K562 (cell line): ENCODE measurements around the gene ICA1L. TPM values are rescaled to one million over a fixed set of nuclear protein-coding genes. Genes with fewer than 3 reads are reported as not detected.

Experiments
- CAMTA2 ChIP-seq: fragments of 250-450 bp; sonication (Bioruptor Pico); conservative IDR thresholded peaks from 2 replicates; pipeline ENCODE4 v1.5.1; 2022
- EGR1 ChIP-seq: fragments of 450-650 bp; conservative IDR thresholded peaks from 2 replicates; pipeline ENCODE4 v1.6.1; 2017; ENCODE audit warnings: mild to moderate bottlenecking
- GATAD2A ChIP-seq: fragments of 450-650 bp; IDR thresholded peaks from 2 replicates; pipeline ENCODE4 v1.6.1; 2017
- GTF2E2 ChIP-seq: fragments of 200-800 bp; sonication (Bioruptor generic); IDR thresholded peaks from 2 replicates; pipeline ENCODE4 v1.6.1; 2016; ENCODE audit warnings: missing genetic modification characterization, missing compliant biosample characterization
- HDAC2 ChIP-seq: fragments of 450-650 bp; IDR thresholded peaks from 2 replicates; pipeline ENCODE4 v1.6.1; 2016; ENCODE audit warnings: mild to moderate bottlenecking
- MIER1 ChIP-seq: fragments of 450-650 bp; IDR thresholded peaks from 2 replicates; pipeline ENCODE4 v1.6.1; 2016; ENCODE audit warnings: antibody characterized with exemption, mild to moderate bottlenecking, low read depth
- TAF7 ChIP-seq: fragments of 450-650 bp; IDR thresholded peaks from 2 replicates; pipeline ENCODE4 v1.6.1; 2016; ENCODE audit warnings: missing genetic modification characterization, missing compliant biosample characterization
- TEAD2 ChIP-seq: fragments of 450-650 bp; IDR thresholded peaks from 2 replicates; pipeline ENCODE4 v1.6.1; 2016; ENCODE audit warnings: missing genetic modification characterization, control low read depth, missing compliant biosample characterization
- ZNF197 ChIP-seq: fragments of 200-800 bp; sonication (Bioruptor generic); IDR thresholded peaks from 2 replicates; pipeline ENCODE4 v1.6.1; 2016; ENCODE audit warnings: low read depth, missing genetic modification characterization, missing compliant biosample characterization
- polyA plus RNA-seq, 8 experiments: library from polyadenylated mRNA; depleted of rRNA in 4 of 8; stranded (reverse) in 5 of 8; unstranded in 3 of 8; fragments of >200 nt; fragmentation: Nextera tagmentation in 2 of 8; fragmentation: Illumina TruSeq in 1 of 8; extraction: Ambion mirVana in 2 of 8; extraction: Trizol in 1 of 8; gene quantifications; 2 replicates each; pipeline versions ENCODE4 v1.2.1 to v1.2.3, GENCODE V29; 2011 to 2014; ENCODE audit warnings: inconsistent platforms in 1 of 8, missing spikeins in 1 of 8
- total RNA-seq, 7 experiments: library from RNA; depleted of rRNA in 6 of 7; stranded (reverse); fragments of >200 nt in 6 of 7; fragmentation: Illumina TruSeq in 2 of 7; extraction: Trizol in 2 of 7; gene quantifications; 2 replicates each; pipeline versions ENCODE4 v1.2.1 to v1.2.3, GENCODE V29; 2011 to 2021; ENCODE audit warnings: low replicate concordance in 1 of 7
- TF ChIP-seq, protein P1 (sequence below): fragments of 250-450 bp; sonication (Bioruptor Pico); IDR thresholded peaks from 2 replicates; pipeline ENCODE4 v1.5.0; 2021; ENCODE audit warnings: mild to moderate bottlenecking, moderate library complexity
- TF ChIP-seq, protein P2 (sequence below): fragments of 450-650 bp; IDR thresholded peaks from 2 replicates; pipeline ENCODE4 v1.6.1; 2016; ENCODE audit warnings: antibody characterized with exemption
- TF ChIP-seq, protein P3 (sequence below): fragments of 450-650 bp; IDR thresholded peaks from 2 replicates; pipeline ENCODE4 v1.6.1; 2018; ENCODE audit warnings: mild to moderate bottlenecking, low read depth; ENCODE audit not compliant: partially characterized antibody
- TF ChIP-seq, protein P4 (sequence below): fragments of 250-450 bp; sonication (Bioruptor Pico); IDR thresholded peaks from 2 replicates; pipeline ENCODE4 v1.8.0; 2022; ENCODE audit warnings: inconsistent platforms, mild to moderate bottlenecking, moderate library complexity, borderline replicate concordance
- TF ChIP-seq, protein P5 (sequence below): sonication (generic); formaldehyde crosslinking; IDR thresholded peaks from 2 replicates; pipeline ENCODE4 v1.8.1; 2023; ENCODE audit warnings: missing genetic modification reagents, mild to moderate bottlenecking, borderline replicate concordance

The ICA1L gene
- total and polyA plus RNA-seq, 9 of the 15 experiments (the other 6 are each of a cell fraction or from before 2014, with no cell fraction given): 0.57 to 1.7 (median 1.1) TPM

DNA sequence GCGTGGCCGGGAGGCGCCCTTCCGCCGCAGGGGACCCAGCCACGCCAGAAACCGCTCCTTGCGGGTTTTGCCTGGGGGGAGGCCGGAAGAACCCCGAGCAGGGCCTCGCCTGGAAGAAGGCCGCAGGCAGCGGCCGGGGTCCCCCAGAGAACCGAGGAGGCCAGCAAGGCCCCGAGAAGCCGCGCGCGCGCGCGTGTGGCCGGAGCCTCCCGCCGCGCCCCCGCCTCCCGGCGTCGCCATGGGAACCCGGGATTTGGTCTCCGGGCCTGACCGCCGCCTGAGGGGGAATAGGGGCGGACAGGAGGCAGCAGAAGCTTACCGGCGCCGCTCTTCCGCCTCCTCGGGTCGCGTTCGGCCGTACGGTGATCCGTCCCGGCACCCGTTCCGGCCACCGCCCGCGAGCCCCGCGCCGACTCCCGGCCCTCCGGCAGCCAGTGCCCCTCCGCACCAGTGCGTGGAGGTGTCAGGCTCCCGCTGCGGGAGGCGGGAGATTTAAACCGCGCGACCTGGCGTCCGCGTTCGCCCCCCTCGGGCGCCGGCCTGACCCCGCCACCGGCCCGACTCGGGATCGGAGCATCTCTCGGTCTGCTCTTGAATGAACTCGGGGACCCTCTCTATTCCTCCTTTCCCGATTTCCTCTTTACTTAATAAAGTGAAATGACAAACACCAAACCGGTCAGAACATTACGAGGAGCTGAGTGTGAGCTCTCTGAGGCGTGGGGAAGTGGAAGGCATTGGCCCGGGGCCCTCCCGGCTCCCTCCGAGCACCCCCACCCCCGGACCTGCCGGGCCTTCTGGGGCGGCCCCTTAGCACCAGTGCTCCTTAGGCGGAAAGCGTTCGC lies at the start of gene ICA1L (continued):
- TF ChIP-seq, protein P1, sequence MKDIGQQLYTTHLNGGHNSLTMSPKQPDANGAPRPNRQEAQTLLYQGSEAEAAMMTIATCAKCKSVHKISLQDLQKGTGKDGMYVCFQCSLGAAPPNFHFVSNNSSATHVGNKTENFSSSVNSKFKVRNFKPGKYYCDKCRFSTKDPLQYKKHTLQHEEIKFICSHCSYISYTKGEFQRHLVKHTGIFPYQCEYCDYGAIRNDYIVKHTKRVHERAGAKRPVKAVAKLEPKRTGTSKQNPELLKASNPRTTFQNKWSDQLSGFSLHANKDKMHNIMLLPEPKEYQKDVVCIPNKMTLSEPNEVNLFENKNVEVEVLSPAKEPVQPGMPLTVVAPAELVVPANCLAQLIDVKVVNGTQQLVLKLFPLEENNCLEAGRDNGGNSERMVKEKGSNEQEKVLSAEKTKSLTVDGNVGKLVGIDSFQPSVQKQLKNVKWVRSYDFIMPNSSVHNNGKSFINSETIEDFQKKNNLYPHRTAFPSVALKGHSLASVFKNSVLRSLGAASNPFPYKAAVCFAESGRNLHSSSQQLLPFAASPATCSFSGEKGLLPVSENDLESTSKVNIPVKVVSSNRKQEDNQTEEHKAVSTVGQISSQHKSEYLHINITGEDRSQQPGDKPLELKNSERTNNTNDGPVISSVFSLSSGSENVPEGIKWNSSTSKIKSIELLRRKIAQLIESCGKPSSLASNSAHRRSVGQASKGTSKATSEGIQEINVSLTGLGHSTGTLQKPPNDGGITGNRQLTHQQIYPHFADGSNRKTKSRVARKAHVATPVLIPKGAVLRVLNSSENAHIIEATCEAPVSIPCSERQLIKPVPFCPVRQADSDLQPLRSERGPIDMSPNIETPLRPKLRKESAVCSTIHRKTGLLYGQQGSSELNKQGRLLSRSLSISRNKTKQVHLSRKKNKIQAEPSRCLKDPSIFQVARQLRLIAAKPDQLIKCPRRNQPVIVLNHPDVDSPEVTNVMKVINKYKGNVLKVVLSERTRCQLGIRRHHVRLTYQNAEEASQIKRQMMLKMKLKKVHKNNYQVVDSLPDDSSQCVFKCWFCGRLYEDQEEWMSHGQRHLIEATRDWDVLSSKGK (CRISPR knock-in tag): no peak
- TF ChIP-seq, protein P2, sequence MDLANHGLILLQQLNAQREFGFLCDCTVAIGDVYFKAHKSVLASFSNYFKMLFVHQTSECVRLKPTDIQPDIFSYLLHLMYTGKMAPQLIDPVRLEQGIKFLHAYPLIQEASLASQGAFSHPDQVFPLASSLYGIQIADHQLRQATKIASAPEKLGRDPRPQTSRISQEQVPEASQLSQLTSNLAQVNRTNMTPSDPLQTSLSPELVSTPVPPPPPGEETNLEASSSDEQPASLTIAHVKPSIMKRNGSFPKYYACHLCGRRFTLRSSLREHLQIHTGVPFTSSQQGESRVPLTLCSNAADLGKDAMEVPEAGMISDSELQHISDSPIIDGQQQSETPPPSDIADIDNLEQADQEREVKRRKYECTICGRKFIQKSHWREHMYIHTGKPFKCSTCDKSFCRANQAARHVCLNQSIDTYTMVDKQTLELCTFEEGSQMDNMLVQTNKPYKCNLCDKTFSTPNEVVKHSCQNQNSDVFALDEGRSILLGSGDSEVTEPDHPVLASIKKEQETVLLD: no peak
- TF ChIP-seq ZNF197 (CRISPR knock-in tag) (0 out of 2 replicates have a peak, but pooled peaks have one; percentile 48), MIER1 (no peak), TEAD2 (tag) (no peak), HDAC2 (no peak), EGR1 (peak; percentile 57), GATAD2A (no peak), TAF7 (tag) (no peak), GTF2E2 (tag) (no peak), CAMTA2 (no peak)
- TF ChIP-seq, protein P3, sequence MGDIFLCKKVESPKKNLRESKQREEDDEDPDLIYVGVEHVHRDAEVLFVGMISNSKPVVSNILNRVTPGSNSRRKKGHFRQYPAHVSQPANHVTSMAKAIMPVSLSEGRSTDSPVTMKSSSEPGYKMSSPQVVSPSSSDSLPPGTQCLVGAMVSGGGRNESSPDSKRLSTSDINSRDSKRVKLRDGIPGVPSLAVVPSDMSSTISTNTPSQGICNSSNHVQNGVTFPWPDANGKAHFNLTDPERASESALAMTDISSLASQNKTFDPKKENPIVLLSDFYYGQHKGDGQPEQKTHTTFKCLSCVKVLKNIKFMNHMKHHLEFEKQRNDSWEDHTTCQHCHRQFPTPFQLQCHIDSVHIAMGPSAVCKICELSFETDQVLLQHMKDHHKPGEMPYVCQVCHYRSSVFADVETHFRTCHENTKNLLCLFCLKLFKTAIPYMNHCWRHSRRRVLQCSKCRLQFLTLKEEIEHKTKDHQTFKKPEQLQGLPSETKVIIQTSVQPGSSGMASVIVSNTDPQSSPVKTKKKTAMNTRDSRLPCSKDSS: no peak
- TF ChIP-seq, protein P4, sequence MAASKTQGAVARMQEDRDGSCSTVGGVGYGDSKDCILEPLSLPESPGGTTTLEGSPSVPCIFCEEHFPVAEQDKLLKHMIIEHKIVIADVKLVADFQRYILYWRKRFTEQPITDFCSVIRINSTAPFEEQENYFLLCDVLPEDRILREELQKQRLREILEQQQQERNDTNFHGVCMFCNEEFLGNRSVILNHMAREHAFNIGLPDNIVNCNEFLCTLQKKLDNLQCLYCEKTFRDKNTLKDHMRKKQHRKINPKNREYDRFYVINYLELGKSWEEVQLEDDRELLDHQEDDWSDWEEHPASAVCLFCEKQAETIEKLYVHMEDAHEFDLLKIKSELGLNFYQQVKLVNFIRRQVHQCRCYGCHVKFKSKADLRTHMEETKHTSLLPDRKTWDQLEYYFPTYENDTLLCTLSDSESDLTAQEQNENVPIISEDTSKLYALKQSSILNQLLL (CRISPR knock-in tag): no peak
- TF ChIP-seq, protein P5, sequence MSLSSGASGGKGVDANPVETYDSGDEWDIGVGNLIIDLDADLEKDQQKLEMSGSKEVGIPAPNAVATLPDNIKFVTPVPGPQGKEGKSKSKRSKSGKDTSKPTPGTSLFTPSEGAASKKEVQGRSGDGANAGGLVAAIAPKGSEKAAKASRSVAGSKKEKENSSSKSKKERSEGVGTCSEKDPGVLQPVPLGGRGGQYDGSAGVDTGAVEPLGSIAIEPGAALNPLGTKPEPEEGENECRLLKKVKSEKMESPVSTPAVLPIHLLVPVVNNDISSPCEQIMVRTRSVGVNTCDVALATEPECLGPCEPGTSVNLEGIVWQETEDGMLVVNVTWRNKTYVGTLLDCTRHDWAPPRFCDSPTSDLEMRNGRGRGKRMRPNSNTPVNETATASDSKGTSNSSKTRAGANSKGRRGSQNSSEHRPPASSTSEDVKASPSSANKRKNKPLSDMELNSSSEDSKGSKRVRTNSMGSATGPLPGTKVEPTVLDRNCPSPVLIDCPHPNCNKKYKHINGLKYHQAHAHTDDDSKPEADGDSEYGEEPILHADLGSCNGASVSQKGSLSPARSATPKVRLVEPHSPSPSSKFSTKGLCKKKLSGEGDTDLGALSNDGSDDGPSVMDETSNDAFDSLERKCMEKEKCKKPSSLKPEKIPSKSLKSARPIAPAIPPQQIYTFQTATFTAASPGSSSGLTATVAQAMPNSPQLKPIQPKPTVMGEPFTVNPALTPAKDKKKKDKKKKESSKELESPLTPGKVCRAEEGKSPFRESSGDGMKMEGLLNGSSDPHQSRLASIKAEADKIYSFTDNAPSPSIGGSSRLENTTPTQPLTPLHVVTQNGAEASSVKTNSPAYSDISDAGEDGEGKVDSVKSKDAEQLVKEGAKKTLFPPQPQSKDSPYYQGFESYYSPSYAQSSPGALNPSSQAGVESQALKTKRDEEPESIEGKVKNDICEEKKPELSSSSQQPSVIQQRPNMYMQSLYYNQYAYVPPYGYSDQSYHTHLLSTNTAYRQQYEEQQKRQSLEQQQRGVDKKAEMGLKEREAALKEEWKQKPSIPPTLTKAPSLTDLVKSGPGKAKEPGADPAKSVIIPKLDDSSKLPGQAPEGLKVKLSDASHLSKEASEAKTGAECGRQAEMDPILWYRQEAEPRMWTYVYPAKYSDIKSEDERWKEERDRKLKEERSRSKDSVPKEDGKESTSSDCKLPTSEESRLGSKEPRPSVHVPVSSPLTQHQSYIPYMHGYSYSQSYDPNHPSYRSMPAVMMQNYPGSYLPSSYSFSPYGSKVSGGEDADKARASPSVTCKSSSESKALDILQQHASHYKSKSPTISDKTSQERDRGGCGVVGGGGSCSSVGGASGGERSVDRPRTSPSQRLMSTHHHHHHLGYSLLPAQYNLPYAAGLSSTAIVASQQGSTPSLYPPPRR (CRISPR knock-in tag): no peak
